22Rv1 (cell line): Measurements from ENCODE around the gene TRAF1.

Experiments
- CTCF ChIP-seq: fragments of 450-650 bp; IDR thresholded peaks from 2 replicates; pipeline ENCODE4 v1.5.1; 2017; ENCODE audit warnings: mild to moderate bottlenecking
- ZFX ChIP-seq: fragments of 450-650 bp; IDR thresholded peaks from 2 replicates; pipeline ENCODE4 v1.6.1; 2017; ENCODE audit warnings: antibody characterized with exemption, borderline replicate concordance

GRCh38 chr9:120922404-120923195, 4.0 kb downstream of the TRAF1 start:
- TF ChIP-seq CTCF, result no peak
- TF ChIP-seq ZFX, result no peak
